Neural progenitor cell (in vitro differentiated cells): ENCODE measurements around the gene MYO9B.

Source experiments
- CTCF ChIP-seq: fragments of 200-600 bp; sonication (generic); IDR thresholded peaks from 2 replicates; pipeline ENCODE4 v1.5.1; 2017; ENCODE audit warnings: antibody characterized with exemption, mild to moderate bottlenecking
- EZH2 ChIP-seq: fragments of 200-600 bp; sonication (generic); IDR thresholded peaks from 2 replicates; pipeline ENCODE4 v1.6.1; 2017; ENCODE audit warnings: antibody characterized with exemption, mild to moderate bottlenecking, moderate library complexity
- EZH2phosphoT487 ChIP-seq: fragments of 200-600 bp; sonication (generic); IDR thresholded peaks from 2 replicates; pipeline ENCODE4 v1.6.1; 2017; ENCODE audit warnings: antibody characterized with exemption

DNA sequence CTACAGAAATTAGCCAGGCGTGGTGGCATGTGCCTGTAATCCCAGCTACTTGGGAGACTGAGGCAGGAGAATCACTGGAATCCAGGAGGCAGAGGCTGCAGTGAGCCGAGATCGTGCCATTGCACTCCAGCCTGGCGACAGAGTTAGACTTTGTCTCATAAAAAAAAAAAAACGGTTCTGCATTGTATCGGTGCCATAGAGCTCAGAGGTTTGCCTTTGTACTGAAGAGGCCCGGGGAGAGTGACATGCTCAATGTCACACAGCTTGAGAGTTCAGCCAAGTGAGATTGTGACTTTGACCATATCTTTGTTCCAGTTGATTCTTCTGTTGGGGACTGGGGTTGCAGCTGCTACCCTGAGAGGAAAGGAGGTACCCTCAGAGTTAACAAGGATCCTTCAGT lies 4.7 kb upstream of the MYO9B start:
- TF ChIP-seq EZH2 (no peak), CTCF (no peak), EZH2phosphoT487 (no peak)
